PC-9 (cell line): ENCODE data around the gene PDE10A.

ENCODE experiments used
- EZH2 ChIP-seq: fragments of 200-600 bp; sonication (generic); IDR thresholded peaks from 2 replicates; pipeline ENCODE4 v1.8.0; 2017; ENCODE audit warnings: antibody characterized with exemption, low read depth
- TF ChIP-seq, protein P1 (sequence below): fragments of 200-600 bp; sonication (generic); conservative IDR thresholded peaks from 2 replicates; pipeline ENCODE4 v1.6.1; 2017; ENCODE audit warnings: mixed run types, antibody characterized with exemption, mild to moderate bottlenecking, moderate library complexity

DNA sequence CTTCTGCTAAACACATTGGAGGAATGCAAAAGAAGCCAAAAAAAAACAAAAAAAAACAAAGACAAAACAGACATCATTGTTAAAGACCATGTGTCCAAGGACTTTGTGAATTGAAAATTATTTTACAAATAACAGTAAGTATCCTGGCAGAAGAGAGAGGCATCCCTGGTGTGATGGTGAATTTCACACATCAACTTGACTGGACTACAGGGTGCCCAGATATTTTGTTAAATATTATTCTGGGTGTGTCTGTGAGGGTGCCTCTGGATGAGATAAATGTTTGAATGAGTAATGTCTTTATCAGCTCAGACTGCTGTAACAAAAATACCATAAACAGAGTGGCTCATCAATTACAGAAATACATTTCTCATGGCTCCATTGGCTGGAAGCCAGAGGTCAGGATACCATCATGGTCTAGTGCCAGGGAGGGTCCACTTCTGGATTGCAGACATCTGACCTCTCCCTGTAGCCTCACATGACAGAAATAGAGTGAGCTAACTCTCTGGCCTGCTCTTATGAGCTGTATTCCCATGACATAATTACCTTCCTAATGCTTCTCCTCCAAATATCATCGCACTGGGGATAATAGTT is 341.4 kb downstream of the PDE10A start:
- TF ChIP-seq, protein P1, sequence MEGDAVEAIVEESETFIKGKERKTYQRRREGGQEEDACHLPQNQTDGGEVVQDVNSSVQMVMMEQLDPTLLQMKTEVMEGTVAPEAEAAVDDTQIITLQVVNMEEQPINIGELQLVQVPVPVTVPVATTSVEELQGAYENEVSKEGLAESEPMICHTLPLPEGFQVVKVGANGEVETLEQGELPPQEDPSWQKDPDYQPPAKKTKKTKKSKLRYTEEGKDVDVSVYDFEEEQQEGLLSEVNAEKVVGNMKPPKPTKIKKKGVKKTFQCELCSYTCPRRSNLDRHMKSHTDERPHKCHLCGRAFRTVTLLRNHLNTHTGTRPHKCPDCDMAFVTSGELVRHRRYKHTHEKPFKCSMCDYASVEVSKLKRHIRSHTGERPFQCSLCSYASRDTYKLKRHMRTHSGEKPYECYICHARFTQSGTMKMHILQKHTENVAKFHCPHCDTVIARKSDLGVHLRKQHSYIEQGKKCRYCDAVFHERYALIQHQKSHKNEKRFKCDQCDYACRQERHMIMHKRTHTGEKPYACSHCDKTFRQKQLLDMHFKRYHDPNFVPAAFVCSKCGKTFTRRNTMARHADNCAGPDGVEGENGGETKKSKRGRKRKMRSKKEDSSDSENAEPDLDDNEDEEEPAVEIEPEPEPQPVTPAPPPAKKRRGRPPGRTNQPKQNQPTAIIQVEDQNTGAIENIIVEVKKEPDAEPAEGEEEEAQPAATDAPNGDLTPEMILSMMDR: no peak
- TF ChIP-seq EZH2: no peak
